Measurements from ENCODE around the gene AMHR2.

DNA sequence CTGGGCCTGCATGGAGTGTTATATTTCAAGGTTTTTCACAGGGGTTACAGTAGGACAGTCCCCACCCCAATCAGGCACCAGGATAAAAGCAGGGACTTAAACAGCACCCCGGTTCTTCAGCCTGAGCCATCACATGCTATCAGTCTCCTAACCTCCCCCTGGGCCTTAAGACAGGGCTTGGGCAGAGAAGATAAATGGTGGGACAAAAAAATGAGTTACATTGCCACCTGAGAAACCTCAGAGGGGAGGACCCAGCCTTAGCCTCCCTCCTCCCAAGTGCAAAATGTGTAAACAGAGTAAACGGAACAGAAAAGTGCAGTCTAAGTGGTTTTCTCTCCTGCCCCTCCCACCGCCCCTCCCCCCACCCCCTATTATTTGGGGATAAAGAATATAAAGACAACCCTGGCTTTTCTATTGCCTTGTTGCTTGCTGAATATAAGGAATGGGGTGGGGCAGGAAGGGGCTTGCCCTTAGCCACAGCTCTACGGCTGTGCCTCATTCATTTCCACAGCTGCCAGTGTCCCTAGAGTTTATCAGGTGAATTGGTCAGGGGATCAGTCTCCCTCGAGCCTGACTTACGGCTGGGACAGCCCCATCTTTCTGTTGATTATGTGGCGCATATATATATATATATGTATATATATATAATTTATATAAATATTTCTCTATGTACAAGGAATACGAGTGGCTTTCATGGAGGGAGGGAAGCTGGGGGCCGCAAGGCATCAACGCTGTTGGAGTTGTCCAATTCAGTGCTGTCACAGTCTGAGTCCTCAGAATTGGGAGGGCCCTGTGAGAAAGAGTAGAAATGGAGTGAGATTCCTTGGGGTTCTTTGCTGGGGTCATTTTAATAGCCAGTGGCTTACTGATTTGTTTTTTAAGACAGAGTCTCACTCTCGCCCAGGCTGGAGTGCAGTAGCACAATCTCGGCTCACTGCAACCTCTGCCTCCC lies 57.1 kb downstream of the AMHR2 start:
- TF ChIP-seq, protein P1, sequence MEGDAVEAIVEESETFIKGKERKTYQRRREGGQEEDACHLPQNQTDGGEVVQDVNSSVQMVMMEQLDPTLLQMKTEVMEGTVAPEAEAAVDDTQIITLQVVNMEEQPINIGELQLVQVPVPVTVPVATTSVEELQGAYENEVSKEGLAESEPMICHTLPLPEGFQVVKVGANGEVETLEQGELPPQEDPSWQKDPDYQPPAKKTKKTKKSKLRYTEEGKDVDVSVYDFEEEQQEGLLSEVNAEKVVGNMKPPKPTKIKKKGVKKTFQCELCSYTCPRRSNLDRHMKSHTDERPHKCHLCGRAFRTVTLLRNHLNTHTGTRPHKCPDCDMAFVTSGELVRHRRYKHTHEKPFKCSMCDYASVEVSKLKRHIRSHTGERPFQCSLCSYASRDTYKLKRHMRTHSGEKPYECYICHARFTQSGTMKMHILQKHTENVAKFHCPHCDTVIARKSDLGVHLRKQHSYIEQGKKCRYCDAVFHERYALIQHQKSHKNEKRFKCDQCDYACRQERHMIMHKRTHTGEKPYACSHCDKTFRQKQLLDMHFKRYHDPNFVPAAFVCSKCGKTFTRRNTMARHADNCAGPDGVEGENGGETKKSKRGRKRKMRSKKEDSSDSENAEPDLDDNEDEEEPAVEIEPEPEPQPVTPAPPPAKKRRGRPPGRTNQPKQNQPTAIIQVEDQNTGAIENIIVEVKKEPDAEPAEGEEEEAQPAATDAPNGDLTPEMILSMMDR (IDR thresholded peaks at IDR 0.05; ENCODE audit: insufficient read depth, low read depth, low read length), result no peak
- TF ChIP-seq EZH2 (IDR thresholded peaks at IDR 0.05; ENCODE audit: insufficient read depth, low read length), result no peak
